OCI-LY1 (cell line): Measurements from ENCODE around the gene CABS1.

Experiments
- H2AFZ ChIP-seq: fragments of 200-600 bp; sonication (generic), shearing (Covaris generic); 2 replicates; pipeline ENCODE4 v1.6.0; 2014; ENCODE audit warnings: antibody characterized with exemption, mild to moderate bottlenecking, low read length
- H3F3A ChIP-seq: fragments of 200-600 bp; sonication (generic), shearing (Covaris generic); 2 replicates; pipeline ENCODE4 v1.6.0; 2014; ENCODE audit warnings: mild to moderate bottlenecking, antibody characterized with exemption, low read length, moderate library complexity; ENCODE audit not compliant: insufficient read depth
- H3K27ac ChIP-seq: fragments of 200-600 bp; sonication (generic); 2 replicates; pipeline ENCODE4 v1.5.1; 2014; ENCODE audit warnings: low read length, mixed run types, mild to moderate bottlenecking, low read depth; ENCODE audit not compliant: poor library complexity, severe bottlenecking
- H3K27me3 ChIP-seq: fragments of 200-600 bp; sonication (generic); 2 replicates; pipeline ENCODE4 v1.6.0; 2014; ENCODE audit warnings: antibody characterized with exemption, mild to moderate bottlenecking, low read length, moderate library complexity; ENCODE audit not compliant: insufficient read depth
- H3K36me3 ChIP-seq: fragments of 200-600 bp; sonication (generic); 2 replicates; pipeline ENCODE4 v1.6.1; 2014; ENCODE audit warnings: mild to moderate bottlenecking, antibody characterized with exemption, low read length, moderate library complexity, mixed read lengths; ENCODE audit not compliant: insufficient read depth
- H3K4me1 ChIP-seq: fragments of 200-600 bp; sonication (generic); 2 replicates; pipeline ENCODE4 v1.5.1; 2014; ENCODE audit warnings: mild to moderate bottlenecking, low read length, moderate library complexity; ENCODE audit not compliant: insufficient read depth, severe bottlenecking
- H3K4me2 ChIP-seq: fragments of 200-600 bp; sonication (generic), shearing (Covaris generic); 2 replicates; pipeline ENCODE4 v1.6.1; 2014; ENCODE audit warnings: low read length
- H3K4me3 ChIP-seq: fragments of 200-600 bp; sonication (generic); 2 replicates; pipeline ENCODE4 v1.5.1; 2014; ENCODE audit warnings: low read length, low read depth, mild to moderate bottlenecking, mixed read lengths; ENCODE audit not compliant: poor library complexity, severe bottlenecking
- H3K79me2 ChIP-seq: fragments of 200-600 bp; shearing (Covaris generic); 2 replicates; pipeline ENCODE4 v1.6.1; 2016; ENCODE audit warnings: mixed run types, low read length, mixed read lengths; ENCODE audit not compliant: insufficient read depth
- H3K9ac ChIP-seq: fragments of 200-600 bp; sonication (generic), shearing (Covaris generic); 2 replicates; pipeline ENCODE4 v1.6.1; 2014; ENCODE audit warnings: mild to moderate bottlenecking, low read length, mixed read lengths
- H3K9me2 ChIP-seq: fragments of 200-600 bp; sonication (generic), shearing (Covaris generic); 2 replicates; pipeline ENCODE4 v1.6.1; 2014; ENCODE audit warnings: low read depth, mild to moderate bottlenecking, low read length, mixed read lengths
- H3K9me3 ChIP-seq: fragments of 200-600 bp; shearing (Covaris generic); 2 replicates; pipeline ENCODE4 v1.6.1; 2014; ENCODE audit warnings: low read length, mixed read lengths
- H4K20me1 ChIP-seq: fragments of 200-600 bp; sonication (generic), shearing (Covaris generic); 2 replicates; pipeline ENCODE4 v1.6.0; 2016; ENCODE audit warnings: mild to moderate bottlenecking, low read length; ENCODE audit not compliant: insufficient read depth
- EZH2 ChIP-seq: fragments of 200-600 bp; sonication (generic), shearing (Covaris generic); IDR thresholded peaks from 2 replicates; pipeline ENCODE4 v1.8.0; 2017; ENCODE audit warnings: borderline replicate concordance, mixed run types, mild to moderate bottlenecking, antibody characterized with exemption, low read length, moderate library complexity, mixed read lengths
- TF ChIP-seq, protein P1 (sequence below): fragments of 200-600 bp; sonication (generic), shearing (Covaris generic); IDR thresholded peaks from 2 replicates; pipeline ENCODE4 v1.5.1; 2017; ENCODE audit warnings: mild to moderate bottlenecking, antibody characterized with exemption, low read length, moderate library complexity, mixed read lengths

Gene CABS1

GRCh38 chr4:70300215-70300614, 34.6 kb upstream of the CABS1 start:
- Histone ChIP-seq H3K9me2 (no peaks in the 10 kb centered on the region), H2AFZ (no peak overlapping the region), H4K20me1 (no peaks in the 10 kb centered on the region), H3K27ac (no peak overlapping the region), H3K4me1 (no peaks in the 10 kb centered on the region), H3K27me3 (no peaks in the 10 kb centered on the region), H3K4me2 (no peak overlapping the region), H3K9ac (no peak overlapping the region), H3K36me3 (no peaks in the 10 kb centered on the region), H3K4me3 (no peak overlapping the region), H3K79me2 (no peaks in the 10 kb centered on the region), H3K9me3 (no peaks in the 10 kb centered on the region), H3F3A (no peaks in the 10 kb centered on the region)
- TF ChIP-seq, protein P1, sequence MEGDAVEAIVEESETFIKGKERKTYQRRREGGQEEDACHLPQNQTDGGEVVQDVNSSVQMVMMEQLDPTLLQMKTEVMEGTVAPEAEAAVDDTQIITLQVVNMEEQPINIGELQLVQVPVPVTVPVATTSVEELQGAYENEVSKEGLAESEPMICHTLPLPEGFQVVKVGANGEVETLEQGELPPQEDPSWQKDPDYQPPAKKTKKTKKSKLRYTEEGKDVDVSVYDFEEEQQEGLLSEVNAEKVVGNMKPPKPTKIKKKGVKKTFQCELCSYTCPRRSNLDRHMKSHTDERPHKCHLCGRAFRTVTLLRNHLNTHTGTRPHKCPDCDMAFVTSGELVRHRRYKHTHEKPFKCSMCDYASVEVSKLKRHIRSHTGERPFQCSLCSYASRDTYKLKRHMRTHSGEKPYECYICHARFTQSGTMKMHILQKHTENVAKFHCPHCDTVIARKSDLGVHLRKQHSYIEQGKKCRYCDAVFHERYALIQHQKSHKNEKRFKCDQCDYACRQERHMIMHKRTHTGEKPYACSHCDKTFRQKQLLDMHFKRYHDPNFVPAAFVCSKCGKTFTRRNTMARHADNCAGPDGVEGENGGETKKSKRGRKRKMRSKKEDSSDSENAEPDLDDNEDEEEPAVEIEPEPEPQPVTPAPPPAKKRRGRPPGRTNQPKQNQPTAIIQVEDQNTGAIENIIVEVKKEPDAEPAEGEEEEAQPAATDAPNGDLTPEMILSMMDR = no peak
- no peak for TF ChIP-seq EZH2

GRCh38 chr4:70303090-70303489, 31.7 kb upstream of the CABS1 start:
- H3K36me3 ChIP-seq = no peaks in the 10 kb centered on the region
- no peaks in the 10 kb centered on the region for H3K4me1 ChIP-seq
- H3K27ac ChIP-seq = no peak overlapping the region
- no peak for TF ChIP-seq EZH2
- TF ChIP-seq, protein P1 = no peak
- no peak overlapping the region for H3K9ac ChIP-seq
- H4K20me1 ChIP-seq = no peaks in the 10 kb centered on the region
- no peaks in the 10 kb centered on the region for H3K27me3 ChIP-seq
- no peak overlapping the region for H3K4me2 ChIP-seq
- no peaks in the 10 kb centered on the region for H3K9me3 ChIP-seq
- H3K79me2 ChIP-seq = no peaks in the 10 kb centered on the region
- no peaks in the 10 kb centered on the region for H3F3A ChIP-seq
- H2AFZ ChIP-seq = no peak overlapping the region
- H3K9me2 ChIP-seq = no peaks in the 10 kb centered on the region
- no peak overlapping the region for H3K4me3 ChIP-seq

GRCh38 chr4:70305601-70306000, 29.2 kb upstream of the CABS1 start:
- H4K20me1 ChIP-seq = no peaks in the 10 kb centered on the region
- no peak overlapping the region for H2AFZ ChIP-seq
- no peaks in the 10 kb centered on the region for H3K4me1 ChIP-seq
- TF ChIP-seq EZH2 = no peak
- TF ChIP-seq, protein P1 = no peak
- H3K79me2 ChIP-seq = no peaks in the 10 kb centered on the region
- H3K36me3 ChIP-seq = no peaks in the 10 kb centered on the region
- H3F3A ChIP-seq = no peaks in the 10 kb centered on the region
- no peak overlapping the region for H3K9ac ChIP-seq
- no peaks in the 10 kb centered on the region for H3K9me2 ChIP-seq
- no peaks in the 10 kb centered on the region for H3K9me3 ChIP-seq
- H3K4me3 ChIP-seq = no peak overlapping the region
- H3K27me3 ChIP-seq = no peaks in the 10 kb centered on the region
- no peak overlapping the region for H3K4me2 ChIP-seq
- no peak overlapping the region for H3K27ac ChIP-seq
